ENCODE results near the gene POU2AF3.
"Not testable (repeated sequence)": the region's sequence is repeated elsewhere in the genome, so short reads cannot be mapped to it uniquely, and the experiment has no call there.

POU2AF3 gene, protein sequence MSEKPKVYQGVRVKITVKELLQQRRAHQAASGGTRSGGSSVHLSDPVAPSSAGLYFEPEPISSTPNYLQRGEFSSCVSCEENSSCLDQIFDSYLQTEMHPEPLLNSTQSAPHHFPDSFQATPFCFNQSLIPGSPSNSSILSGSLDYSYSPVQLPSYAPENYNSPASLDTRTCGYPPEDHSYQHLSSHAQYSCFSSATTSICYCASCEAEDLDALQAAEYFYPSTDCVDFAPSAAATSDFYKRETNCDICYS

DNA sequence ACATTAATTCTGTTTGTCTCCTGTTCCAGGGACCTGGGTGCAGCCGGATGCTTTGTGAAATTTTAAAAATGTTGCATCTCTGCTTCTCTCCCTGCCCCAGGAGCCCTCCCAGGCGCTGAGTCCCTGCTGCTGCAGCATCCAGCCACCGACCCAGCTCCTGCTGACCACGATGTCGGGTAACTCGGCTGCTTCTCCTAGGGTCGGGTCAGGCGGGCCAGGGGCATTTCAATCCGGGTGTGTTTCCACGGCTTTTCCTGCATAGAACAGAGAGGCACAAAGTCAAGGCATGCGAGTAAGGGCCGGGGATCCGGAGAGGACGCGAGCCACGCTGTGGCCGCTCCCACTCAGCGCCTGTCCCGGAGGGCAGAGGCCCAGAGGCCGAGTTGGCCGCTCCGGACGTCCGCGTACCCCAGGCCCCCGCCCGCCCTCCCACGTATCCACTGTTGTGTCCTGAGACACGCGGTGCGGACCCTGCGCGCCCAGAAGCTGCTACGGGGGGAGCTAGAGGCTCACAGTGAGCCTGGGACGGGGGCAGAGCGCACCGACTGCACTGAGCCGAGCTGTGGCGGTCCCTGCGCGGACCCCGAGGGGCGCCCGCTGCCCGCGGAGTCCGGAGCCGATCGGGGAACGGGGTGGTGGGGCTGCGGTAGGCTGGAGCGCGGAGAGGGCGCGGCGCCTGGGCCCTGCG is at the start of gene POU2AF3:
POU2AF3 (plus strand) TSS at position 134 of the 688 bp plus-strand sequence; CDS start at position 170, 36 bp downstream.
- no peak for DNase-seq

DNA sequence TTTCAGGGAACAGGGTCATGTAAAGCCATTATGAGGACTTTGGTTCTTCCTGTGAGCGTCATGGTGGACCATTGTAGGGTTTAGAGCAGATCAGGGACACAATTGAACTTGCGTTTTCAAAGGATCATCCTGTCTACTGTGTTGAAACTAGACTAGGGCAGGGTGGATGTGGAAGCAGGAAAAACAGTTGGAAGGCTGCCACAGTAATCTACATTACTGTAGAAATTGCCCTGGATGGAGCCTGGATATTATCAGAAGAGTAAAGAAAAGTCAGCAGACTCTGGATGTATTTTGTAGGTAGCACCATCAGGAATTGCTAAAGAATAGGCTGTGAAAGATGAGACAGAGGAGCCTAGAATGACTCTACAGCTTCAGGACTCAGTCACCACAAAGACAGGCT is 47.4 kb upstream of the POU2AF3 start:
- DNase-seq: no peak

DNA sequence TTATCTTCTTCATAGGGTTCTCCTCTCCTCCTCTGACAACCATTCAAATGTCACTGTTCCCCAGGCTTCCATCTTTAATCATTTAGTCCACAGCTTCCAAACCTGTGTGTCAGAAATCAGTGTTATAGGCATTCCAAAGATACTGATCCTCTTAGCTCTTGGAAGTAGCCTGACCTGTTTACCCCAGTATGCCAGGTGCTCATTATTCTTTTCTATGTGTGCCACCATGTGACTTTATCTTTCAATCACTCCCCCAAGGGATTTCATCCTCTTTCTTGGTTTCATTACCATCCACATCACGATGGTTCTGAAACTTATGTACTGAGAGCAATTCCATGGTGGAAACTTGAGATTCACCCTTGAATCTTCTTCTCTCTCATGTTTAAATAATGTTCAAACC is 45.2 kb upstream of the POU2AF3 start:
- no peak for DNase-seq

DNA sequence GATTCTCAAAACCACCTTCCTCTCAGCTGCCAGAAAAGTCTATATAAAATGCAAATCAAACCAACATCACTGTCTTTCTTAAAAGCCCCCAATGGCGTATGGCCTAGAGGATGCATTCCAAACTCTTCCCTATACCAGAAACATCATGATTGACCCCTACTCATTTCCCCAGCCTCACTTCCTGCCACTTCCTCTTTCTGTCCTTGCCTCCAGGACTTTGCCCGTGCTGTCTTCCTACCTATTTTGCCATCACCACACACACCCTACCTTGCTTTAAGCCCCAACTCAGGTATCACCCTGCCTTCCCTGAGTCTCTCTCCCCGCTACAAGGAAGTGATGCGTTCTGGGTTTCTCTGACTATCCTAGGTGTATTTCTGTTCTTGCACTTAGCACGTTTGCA is 44.7 kb upstream of the POU2AF3 start:
- no peak for DNase-seq

DNA sequence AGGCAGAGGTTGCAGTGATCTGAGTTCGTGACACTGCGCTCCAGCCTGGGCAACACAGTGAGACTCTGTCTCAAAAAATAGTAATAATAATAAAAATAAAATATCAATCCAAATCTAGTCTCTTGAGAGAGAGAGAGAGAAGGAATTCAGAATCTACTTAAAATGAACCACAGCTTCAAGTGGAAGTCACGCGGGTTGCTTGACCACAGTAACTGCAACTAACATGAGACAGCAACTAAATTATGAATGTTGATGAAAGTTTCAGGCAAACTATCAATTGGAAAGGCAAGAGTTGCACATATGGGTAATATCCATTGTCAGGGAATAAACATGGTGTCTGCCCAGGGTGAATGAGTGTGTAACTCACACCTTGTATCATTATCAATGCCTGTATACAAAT is 40.3 kb upstream of the POU2AF3 start:
- DNase-seq: no peak

DNA sequence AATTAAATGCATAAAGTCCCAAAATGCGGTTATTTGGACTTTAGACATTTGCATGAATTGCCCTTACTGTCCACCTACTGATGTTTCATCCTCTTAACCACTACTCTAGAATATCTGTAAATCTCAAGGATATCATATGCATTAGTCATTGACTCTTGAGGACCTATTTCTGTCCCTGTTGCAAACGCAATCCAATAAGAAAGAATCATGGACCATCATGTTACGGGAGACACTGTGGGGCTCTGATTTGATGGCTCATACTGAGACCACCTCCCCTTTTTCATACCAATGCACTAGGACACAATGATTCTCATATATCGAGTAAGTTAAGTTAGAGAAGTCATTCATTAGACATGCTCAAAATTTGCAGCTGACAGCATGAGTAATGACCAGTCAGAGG is 38.5 kb upstream of the POU2AF3 start:
- no peak for DNase-seq

DNA sequence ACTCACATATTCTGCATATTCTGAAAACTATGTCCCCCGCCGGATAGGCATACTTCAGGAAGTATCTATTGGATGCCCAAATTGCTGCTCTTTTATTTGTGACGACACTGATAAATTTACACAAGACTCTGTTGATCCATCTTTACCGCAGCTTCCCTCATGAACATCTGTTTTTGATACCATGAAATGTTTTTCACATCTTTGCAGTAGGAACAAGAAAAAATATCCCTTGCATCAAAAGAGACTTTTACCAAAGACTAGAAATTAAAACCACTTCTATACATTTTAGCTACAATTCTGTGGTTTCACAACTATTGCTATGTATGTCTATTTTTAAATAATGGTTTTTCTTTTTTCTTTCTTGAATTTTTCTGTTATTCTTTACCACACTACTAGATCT is 37.5 kb upstream of the POU2AF3 start:
- no peak for DNase-seq

DNA sequence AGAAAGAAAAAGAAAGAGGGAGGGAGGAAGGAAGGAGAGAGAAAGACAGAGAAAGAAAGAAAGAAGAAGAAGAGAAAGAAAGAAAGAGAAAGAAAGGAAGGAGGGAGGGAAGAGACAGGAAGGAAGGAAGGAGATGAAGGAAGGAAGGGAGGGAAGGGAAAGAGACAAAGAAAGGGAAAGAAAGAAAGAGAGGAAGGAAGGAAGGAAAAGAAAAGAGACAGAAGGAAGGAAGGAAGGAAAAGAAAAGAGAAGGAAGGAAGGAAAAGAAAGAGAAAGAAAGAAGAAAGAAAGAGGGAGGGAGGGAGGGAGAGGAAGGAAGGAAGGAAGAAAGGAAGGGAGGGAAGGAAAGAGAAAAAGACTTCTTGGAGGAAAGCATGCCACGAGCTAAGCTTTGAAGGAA is 33.7 kb upstream of the POU2AF3 start:
- no peak for DNase-seq

DNA sequence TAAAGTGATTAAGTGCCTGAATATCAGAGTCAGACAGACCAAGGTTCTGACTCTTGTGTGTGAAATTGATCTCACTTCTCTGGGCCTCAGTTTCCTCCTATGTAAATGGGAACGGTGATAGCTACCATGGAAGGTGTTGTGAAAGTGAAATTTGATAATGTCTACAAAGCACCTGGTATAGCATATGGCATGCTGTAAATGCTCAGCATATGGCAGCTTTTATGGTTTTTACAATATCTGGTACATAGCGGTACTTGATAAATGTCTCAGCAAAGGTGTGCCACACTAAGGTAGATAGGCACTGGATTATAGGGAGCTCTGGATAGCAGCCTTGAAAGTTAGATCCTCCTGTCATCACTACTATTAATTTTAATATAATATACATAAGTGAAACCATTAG is 32.9 kb upstream of the POU2AF3 start:
- DNase-seq: no peak

DNA sequence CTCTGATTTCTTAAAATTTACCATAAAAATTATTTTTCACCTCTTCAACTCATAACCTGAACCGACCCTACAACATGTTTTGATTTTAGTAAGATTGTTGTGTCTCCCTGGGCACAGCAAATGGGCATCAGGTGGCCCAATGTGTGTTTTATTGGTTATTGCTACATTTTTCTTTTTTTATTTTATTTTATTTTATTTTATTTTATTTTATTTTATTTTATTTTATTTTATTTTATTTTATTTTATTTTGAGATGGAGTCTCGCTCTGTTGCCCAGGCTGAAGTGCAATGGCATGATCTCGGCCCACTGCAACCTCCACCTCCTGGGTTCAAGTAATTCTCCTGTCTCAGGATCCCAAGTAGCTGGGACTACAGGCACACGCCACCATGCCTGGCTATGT is 30.0 kb upstream of the POU2AF3 start:
- DNase-seq: not testable (repeated sequence)

DNA sequence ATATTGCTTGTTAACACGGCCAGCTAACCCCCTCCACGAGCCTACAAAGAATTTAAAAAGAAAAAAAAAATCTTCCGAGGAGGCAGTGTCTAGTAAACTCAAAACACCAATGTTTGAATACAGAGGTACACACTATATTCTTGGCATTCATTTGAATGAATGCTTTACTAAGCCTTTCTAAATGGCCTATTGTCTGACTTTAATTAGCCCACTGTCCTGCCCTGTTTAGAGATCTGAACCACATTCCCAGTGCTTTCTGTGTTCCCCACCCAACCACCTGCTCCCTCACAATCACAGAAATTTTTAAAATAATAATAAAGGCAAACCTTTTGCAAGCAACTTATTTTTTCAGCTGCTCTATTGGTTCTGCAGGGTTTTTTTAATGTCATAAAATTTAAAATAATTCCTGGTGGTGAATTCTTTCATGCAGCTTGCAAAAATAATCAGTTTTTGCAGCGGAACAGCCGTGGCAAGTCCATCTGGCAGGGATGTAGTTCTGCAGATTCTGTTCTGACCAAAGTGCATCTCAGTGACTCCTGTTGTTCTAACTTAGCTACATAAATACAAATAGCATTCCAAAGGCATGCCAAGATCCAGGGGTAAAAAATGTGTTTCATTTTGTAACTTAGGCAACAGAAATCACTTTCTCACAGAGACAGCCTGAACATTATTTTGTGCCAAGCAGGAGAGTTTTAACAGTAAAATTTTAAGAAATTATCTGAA is 29.0 kb upstream of the POU2AF3 start:
- no peak for DNase-seq

DNA sequence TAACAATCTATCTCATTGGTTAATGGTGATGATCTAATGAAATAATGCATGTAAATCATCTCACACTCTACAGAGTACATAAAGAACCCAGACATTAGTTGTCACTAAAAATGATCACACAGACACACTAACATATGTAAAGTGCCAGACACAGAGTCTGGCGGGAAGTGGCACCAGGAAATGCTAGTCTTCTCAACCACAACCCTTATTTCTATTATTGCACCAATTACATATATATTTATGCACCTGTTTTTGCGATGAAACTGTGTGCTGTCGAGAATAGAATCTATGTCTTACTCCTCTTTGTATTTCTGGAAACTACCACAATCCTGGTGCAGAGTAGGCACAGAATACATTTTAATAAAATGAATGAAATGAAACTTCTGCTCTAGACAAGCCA is 25.9 kb upstream of the POU2AF3 start:
- no peak for DNase-seq

DNA sequence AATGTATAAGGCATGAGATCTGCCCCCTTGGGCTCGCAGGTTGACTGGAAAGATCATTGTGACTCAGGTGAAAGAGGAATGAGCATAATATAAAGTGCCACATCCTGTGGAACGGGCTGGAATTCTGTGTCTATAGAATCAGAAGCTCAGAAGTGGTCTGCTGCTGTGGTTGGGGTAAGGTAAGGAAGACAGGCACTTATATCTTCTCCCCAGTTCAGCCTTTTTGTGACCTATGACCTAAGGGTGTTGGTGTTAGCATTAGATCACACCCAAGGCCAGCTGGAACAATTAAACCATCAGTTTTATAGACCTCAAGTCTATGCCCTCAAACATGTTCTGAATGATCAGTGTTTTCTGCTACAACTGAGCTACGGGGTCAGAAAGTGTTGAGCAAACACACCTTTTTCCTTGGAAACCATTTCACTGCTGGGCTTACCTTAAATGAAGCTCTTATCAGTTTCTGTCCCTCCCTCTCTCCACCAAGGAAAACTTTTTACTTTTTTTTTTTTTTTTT is 15.7 kb upstream of the POU2AF3 start:
- DNase-seq: no peak

DNA sequence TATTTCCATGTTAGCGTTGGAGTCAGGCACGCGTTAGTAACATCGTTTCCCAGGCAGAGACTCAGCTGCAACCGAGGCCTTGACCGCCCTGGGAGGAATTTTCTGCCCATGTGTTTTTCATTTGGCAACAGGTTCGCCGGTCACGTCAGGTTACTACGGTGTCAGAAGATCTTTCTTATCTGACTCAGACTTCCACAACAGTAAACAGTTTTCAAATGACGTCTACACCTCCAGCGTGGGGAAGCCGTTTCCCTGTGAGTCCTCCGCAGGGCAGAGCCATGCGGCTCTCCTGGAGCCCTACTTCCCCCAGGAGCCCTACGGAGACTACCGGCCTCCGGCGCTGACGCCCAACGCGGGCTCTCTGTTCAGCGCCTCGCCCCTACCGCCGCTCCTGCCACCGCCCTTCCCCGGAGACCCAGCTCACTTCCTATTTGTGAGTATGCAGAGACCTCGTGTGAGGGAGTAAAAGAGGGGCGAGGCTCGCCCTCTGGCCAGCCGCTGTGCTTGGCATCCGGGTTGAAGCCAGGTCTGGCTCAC is 14.3 kb upstream of the POU2AF3 start:
- DNase-seq: no peak

DNA sequence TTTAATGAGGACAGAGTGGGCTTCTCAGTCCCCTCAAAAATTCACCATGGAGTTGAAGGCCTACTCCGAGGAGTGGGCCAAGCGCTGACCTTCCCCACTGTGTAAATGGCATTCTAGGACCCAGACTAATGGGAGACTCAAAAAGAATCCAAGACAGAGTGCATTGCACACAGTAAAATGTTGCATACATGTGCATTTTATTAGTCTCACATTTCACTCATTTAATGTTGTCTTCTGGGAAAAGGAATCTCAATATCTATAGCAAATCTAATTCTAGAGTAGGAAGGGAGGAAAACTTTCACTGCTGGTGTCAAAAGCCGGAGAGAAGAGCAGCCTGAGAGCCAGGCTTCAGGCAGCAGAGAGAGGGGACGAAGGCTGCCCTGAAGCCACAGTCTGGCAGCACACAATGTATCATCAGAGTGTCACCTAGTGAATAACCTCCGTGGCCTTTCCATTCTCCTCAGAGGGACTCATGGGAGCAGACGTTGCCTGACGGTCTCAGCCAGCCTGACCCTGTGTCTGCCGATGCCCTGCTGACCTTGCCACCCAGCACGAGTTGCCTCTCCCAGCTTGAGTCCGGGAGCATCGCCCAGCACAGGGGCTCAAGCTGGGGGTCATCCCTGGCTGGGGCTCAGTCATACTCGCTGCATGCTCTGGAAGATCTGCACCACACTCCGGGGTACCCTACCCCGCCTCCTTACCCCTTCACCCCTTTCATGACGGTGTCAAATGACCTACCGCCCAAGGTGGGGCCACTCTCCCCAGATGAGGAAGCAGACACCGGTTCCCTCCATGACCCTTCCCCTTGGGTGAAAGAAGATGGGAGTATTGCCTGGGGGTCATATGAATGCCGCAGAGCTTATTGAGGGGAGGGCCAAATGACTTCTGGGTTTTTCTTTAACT is 12.9 kb upstream of the POU2AF3 start:
- no peak for DNase-seq

DNA sequence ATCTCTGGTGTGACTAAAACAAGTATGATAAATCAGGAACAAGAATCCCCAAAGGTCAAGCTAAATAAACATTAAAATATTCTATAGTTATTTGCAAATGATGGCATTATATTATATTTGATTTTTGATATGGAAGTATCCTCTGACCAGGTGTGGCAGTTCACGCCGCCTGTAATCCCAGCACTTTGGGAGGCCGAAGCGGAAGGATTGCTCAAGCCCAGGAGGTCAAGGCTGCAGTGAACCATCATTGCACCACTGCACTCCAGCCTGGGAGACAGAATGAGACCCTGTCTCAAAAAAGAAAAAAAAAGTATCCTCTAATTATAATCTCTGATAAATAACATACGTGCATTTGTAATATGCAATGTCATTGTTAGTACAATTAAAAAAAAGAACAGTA is 6.6 kb upstream of the POU2AF3 start:
- DNase-seq: no peak

DNA sequence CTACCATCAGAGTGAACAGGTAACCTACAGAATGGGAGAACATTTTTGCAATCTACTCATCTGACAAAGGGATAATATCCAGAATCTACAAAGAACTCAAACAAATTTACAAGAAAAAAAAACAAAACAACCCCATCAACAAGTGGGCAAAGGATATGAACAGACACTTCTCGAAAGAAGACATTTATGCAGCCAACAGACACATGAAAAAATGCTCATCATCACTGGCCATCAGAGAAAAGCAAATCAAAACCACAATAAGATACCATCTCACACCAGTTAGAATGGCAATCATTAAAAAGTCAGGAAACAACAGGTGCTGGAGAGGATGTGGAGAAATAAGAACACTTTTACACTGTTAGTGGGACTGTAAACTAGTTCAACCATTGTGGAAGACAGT is 5.9 kb upstream of the POU2AF3 start:
- DNase-seq: not testable (repeated sequence)

DNA sequence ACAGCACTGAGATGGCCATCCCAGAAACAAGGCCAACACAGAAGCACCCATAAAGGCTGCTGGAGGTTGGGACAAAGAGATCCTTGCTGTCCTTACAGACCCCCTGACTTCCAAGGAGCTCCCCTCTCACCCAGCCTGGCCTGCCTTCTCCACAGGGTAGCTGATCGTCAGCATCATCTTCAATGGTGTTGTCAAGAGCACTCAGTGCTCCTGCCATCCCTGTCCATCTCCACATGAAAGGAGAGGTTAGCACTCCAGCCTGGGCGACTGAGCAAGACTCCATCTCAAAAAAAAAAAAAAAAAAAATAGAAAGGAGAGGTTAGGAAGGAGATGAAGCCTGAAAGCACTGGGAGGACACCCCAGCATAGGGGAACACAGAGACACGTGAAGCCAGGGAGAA is 2.1 kb upstream of the POU2AF3 start:
- no peak for DNase-seq

DNA sequence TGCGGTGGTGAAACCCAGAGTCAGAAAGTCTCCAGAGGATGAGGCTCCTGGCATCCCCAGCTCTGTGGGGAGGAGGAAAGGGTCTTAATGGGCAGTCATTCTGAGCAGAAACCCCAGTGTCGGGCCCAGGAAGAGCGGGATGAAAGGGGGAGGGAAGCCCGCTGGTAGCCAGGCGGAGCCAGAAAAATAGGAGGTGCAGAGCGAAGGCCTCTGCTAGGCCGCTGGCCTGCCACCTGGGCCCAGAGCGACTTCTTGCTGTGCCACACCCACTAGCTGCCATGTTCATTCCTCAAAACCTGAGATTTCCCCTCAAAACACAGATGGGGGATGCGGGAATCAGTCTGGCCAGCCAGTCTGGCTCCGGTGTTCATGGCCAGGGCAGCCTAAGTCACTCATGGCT is 650 bp upstream of the POU2AF3 start:
- no peak for DNase-seq

DNA sequence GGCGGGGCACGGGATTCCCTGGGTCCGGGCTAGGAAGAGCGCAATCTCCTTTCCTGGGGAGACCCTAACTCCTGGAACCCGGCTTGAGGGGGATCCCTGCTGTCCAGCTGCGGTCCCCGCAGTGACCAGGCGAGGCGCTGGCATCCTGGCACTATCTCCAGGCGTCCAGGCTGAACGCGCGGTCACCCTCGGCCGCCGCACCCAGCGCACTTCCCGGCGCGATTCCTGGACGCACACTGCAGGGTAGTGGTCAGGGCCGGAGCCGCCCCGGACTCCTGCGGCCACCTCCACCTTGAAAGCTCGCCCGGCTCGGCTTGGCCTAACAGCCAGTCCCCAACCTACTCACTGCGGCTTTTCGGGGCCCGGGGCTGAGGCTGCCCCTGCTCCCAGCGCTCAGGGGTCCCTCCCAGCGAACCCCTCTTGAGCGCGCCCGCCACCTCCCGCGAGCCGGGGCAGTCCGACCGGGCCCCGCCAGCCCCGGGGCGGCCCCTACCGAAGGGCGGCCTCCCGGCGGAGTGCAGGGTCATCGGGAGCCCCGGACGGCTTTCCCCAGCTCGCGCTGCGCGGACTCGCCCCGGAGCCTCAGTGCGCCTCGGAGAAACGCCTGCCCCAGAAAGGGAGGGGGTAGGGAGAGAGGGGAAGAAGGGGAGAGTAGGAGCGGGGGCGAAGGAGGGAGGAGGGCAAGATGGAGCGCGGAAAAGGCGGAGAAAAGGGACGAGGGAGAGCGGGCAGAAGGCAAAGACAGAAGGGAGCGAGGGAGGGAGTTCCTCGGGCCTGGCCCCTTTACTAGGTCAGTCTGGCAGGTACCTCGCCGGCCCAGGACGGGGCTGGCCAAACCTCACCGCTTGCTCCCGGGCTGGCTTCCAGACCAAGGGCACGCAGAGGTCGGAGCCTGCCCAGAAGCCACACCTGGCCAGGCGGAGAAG is 1.0 kb downstream of the POU2AF3 start:
- DNase-seq: no peak

DNA sequence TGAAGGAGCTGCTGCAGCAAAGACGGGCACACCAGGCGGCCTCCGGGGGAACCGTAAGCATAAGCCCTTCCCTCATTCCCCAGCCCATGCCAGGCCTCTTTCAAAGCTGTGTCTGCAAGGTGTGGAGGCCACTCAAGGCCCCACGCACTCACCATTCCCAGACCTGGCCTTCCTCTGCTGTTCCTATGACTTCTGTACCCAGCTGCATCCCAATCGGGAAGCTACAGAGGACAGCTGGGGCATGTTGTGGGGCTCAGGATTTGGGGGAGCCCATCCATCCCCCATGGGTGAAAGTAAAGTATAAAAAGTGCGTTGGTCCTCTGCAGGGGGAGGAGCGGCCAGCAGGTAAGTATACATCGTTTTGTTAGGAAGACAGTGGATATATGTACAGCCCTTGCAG is 2.2 kb downstream of the POU2AF3 start:
- no peak for DNase-seq
